ENCODE results near the gene ATG4C. TPM values are rescaled to one million over a fixed set of nuclear protein-coding genes. Genes with fewer than 3 reads are reported as not detected.
"Not testable (repeated sequence)": the region's sequence is repeated elsewhere in the genome, so short reads cannot be mapped to it uniquely, and the experiment has no call there.

The ATG4C gene
- total RNA-seq: 7.1 to 11.1 TPM (median 8.6 TPM) in 3 replicates
- long read RNA-seq, transcript ATG4C-203 (11 exons, 2,890 nt): major isoform, 8 of 19 reads
- long read RNA-seq, partial matches to known transcripts: 2 of 19 reads
- long read RNA-seq, other reads (novel, unspliced or antisense): 7 of 19 reads

- no peak within 1 kb of the TSS for H3K4me3 Mint-ChIP-seq (ENCODE audit: unreplicated experiment)
- H3K36me3 Mint-ChIP-seq (ENCODE audit: low read depth): no peaks in the 10 kb centered on the region
- no peak within 1 kb of the TSS for H3K27ac Mint-ChIP-seq (ENCODE audit: unreplicated experiment)
- peaks cover 3% of the 10 kb centered on the region for H3K27me3 Mint-ChIP-seq (ENCODE audit: low read depth)
- no peaks in the 10 kb centered on the region for H3K9me3 Mint-ChIP-seq (ENCODE audit: low read depth)
- H3K4me1 Mint-ChIP-seq (ENCODE audit: low read depth): peaks cover 7% of the 10 kb centered on the region
- DNase-seq (ENCODE audit: low spot score): peak; percentile 96
- TF ChIP-seq CTCF (IDR thresholded peaks at IDR 0.05): peak; percentile 35
Measured at GRCh38 chr1:62783736-62784508, at the start of gene ATG4C. Gene ATG4C (plus strand): TSS chr1:62784132. CDS start chr1:62803787, 19,655 bp downstream.

DNA sequence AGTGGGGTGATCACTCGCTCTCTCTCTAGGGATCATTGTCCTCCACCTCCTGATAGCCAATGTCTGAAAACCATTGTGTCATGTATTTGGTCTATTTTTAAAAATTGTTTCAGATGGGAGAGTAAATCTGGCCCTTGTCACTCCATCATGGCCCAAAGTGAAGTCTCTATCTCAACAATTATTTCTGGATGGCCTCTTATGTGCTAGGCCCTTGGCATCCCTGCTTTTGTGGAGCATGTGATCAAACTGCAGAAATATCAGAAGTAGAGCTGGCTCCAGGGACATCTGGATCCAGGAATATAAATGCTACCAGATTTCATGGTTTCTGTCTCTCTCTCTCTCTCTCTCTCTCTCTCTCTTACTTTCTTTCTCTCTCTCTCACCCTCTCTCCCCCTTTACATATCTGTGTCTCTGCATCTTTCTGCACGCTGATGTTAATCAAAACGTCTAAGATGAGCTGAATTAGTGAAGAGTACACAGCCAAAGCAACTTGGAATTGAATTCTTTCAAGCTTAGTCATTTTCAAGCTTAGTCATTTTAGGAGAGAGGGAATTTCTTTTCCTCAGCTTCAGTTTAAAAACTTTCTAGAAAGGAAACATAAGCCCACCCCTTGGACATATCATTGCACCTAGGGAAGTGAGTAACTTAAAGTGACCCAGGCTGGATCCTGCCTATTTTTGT is 48.3 kb upstream of the ATG4C start:
- DNase-seq (ENCODE audit: low spot score): no peak
- Mint-ChIP-seq H3K9me3 (ENCODE audit: low read depth) (peaks cover 8% of the 10 kb centered on the region), H3K4me1 (ENCODE audit: low read depth) (peaks cover 25% of the 10 kb centered on the region), H3K27me3 (ENCODE audit: low read depth) (no peaks in the 10 kb centered on the region), H3K27ac (ENCODE audit: unreplicated experiment) (peak overlapping the region; percentile 82), H3K4me3 (ENCODE audit: unreplicated experiment) (no peak overlapping the region), H3K36me3 (ENCODE audit: low read depth) (peaks cover 8% of the 10 kb centered on the region)
- no peak for TF ChIP-seq CTCF (IDR thresholded peaks at IDR 0.05)

DNA sequence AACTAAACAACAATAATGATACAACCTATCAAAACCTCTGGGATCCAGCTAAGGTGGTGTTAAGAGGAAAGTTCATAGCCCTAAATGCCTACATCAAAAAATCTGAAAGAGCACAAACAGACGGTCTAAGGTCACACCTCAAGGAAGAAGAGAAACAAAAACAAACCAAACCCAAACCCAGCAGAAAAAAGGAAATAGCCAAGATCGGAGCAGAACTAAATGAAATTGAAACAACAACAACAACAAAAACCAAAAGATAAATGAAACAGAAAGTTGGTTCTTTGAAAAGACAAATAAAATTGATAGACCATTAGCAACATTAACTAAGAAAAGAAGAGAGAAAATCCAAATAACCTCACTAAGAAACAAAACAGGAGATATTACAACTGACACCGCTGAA is 43.2 kb upstream of the ATG4C start:
- Mint-ChIP-seq H3K9me3 (ENCODE audit: low read depth) (peaks cover 21% of the 10 kb centered on the region), H3K4me1 (ENCODE audit: low read depth) (peaks cover 20% of the 10 kb centered on the region)
- H3K36me3 Mint-ChIP-seq (ENCODE audit: low read depth); DNase-seq (ENCODE audit: low spot score); H3K4me3 Mint-ChIP-seq (ENCODE audit: unreplicated experiment); H3K27ac Mint-ChIP-seq (ENCODE audit: unreplicated experiment); H3K27me3 Mint-ChIP-seq (ENCODE audit: low read depth): not testable (repeated sequence)

DNA sequence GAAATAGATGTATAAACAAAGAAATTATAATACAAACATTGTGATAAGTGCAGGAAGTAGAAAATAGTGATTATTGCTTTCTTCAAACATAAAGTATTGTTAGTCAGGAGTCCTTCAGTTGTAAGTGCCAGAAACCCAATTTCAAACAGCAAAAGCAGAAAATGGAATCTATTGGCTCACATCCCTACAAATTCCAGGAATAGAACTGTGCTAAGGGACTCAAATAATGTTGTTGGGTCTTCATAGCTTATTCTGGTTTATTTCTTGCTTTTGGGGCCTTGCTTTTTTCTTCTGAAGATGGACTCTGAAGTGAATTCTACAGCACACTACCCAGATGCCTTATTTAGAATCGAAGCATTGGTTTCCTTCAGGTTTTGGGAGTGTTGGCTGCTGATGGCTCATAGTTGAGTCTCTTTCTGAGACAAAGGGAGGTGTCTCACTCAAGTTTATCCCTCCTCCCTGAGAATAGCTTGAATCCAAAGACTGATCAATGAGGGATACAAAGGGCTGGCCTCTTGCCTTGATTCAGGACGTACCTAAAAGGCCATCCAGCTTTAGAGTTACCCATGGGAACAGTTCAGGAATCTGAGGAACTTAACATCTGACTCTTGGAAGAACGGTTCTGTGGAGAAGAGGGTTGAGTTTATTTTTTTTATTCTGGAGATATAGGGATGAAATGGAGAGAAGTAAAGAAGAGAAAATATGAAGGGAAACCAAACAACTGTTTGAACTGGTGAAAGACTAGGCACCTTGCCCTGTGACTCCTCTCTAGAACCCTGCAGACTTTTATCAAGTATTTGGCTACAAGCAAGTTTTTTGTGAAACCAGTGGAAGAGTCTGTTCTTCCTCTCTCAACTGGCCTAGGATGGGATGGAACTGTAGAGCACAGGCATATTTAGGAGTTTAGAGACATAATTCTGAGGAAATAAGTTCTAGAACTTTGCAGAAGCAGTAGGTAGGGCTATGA is 39.0 kb upstream of the ATG4C start:
- Mint-ChIP-seq H3K9me3 (ENCODE audit: low read depth) (peaks cover 20% of the 10 kb centered on the region), H3K4me3 (ENCODE audit: unreplicated experiment) (no peak overlapping the region), H3K27ac (ENCODE audit: unreplicated experiment) (peak overlapping the region; percentile 33), H3K36me3 (ENCODE audit: low read depth) (peaks cover 7% of the 10 kb centered on the region), H3K27me3 (ENCODE audit: low read depth) (no peaks in the 10 kb centered on the region), H3K4me1 (ENCODE audit: low read depth) (peaks cover 19% of the 10 kb centered on the region)
- no peak for DNase-seq (ENCODE audit: low spot score)
- no peak for TF ChIP-seq CTCF (IDR thresholded peaks at IDR 0.05)

- Mint-ChIP-seq H3K4me3 (ENCODE audit: unreplicated experiment) (peak overlapping the region; percentile 43), H3K9me3 (ENCODE audit: low read depth) (peaks cover 7% of the 10 kb centered on the region), H3K27ac (ENCODE audit: unreplicated experiment) (no peak overlapping the region), H3K4me1 (ENCODE audit: low read depth) (peaks cover 25% of the 10 kb centered on the region), H3K27me3 (ENCODE audit: low read depth) (no peaks in the 10 kb centered on the region), H3K36me3 (ENCODE audit: low read depth) (peaks cover 1% of the 10 kb centered on the region)
- TF ChIP-seq CTCF (IDR thresholded peaks at IDR 0.05): peak; percentile 93
- no peak for DNase-seq (ENCODE audit: low spot score)
Measured at GRCh38 chr1:62746086-62746808, 37.7 kb upstream of the ATG4C start.

Data from chondrocyte (in vitro differentiated cells).